ENCODE data around the gene SOX6.
"Not testable (repeated sequence)": the region's sequence is repeated elsewhere in the genome, so short reads cannot be mapped to it uniquely, and the experiment has no call there.

The SOX6 gene

DNA sequence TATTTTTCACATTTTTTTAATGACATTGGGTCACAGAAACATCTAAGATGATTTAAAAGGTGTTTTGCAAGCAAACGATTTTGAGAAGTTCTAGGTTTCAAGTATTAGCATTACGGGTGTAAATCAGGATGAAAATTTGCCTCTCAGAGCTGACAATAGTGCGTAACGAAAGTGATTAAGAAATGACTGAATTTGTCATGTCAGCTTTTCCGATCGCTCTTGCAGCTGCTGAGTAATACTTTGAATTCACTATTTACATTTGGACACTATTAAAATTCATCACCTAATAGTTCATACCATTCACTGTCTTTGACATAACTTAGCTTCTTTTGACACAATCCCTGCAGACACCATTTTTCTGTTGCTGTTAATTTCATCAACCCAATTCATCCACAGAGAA, 205.2 kb downstream of the SOX6 start:
- no peak for DNase-seq (ENCODE audit: low read depth in 2 of 2)

DNA sequence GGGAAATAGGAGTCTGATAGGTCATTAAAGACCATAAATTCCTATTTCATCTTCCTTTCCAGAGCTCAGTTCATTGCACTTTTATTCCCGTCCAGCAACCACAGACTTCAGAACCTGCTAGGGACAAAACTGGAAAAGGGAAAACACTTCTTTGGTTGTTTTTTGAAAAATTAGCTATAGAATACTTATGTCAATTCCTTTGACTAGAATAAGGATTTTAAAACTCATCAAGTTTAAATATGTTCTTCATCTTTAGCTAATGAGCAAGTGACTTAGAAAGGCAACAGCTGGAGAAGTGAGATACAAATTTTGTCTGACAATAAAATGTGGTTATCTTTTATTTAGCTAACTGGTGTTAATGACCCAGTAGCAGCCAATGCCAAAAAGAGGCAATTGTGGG, 206.9 kb downstream of the SOX6 start:
- DNase-seq (ENCODE audit: low read depth in 2 of 2): no peak

DNA sequence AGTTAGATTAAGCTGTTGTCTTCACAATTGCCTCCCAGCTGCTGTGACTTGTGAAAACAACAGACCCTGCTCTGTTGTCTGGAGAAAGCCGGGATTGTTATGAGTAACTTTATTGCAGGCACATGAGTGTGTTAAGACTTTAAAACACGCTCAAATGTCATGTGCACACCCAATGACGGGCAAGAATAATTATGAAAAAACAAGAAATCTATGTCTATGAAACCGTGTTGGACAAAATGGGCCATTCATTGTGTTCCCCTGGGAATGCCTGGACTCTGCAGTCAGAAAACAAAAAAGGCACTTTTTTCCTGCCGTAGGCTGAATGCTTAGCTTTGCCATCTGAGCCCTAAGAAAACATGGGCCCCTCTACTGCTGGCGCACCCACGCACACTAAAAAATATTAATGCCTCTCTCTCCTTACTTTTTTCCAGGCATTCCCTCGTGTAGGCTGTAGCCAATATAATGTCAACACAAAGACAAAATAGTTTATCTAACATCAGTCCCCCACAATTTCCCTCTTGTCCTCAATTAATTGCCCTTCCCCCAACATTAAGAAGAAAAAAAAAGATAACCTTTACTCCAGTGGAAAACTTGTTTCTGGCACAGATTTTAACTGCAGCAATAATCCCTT, 207.9 kb downstream of the SOX6 start:
- no peak for DNase-seq (ENCODE audit: low read depth in 2 of 2)

DNA sequence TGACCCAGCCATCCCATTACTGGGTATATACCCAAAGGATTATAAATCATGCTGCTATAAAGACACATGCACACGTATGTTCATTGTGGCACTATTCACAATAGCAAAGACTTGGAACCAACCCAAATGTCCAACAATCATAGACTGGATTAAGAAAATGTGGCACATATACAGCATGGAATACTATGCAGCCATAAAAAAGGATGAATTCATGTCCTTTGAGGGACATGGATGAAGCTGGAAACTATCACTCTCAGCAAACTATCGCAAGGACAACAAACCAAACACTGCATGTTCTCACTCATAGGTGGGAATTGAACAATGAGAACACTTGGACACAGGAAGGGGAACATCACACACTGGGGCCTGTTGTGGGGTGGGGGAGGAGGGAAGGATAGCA, 209.4 kb downstream of the SOX6 start:
- not testable (repeated sequence) for DNase-seq (ENCODE audit: low read depth in 2 of 2)

DNA sequence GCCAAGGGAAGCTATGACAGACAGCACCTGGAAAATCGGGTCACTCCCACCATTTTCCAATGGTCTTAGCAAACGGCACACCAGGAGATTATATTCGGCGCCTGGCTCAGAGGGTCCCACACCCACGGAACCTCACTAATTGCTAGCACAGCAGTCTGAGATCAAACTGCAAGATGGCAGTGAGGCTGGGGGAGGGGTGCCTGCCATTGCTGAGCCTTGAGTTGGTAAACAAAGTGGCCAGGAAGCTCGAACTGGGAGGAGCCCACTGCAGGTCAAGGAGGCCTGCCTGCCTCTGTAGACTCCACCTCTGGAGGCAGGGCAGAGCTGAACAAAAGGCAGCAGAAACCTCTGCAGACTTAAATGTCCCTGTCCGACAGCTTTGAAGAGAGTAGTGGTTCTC, 214.7 kb downstream of the SOX6 start:
- DNase-seq (ENCODE audit: low read depth in 2 of 2): not testable (repeated sequence)

DNA sequence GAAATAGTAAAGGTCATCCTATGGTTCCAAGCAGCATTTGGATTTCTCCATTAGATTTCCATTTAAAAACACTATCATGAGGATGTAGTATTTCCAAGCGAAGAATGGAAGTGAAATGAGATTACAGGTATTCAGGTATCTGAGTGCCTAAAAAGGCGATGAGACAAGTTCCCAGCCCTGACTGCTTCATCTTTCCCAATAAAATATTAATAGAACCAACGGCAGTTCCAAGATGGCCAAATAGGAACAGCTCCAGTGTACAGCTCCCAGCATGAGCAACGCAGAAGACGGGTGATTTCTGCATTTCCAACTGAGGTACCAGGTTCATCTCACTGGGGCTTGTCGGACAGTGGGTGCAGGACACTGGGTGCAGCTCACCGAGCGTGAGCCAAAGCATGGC, 215.2 kb downstream of the SOX6 start:
- not testable (repeated sequence) for DNase-seq (ENCODE audit: low read depth in 2 of 2)

DNA sequence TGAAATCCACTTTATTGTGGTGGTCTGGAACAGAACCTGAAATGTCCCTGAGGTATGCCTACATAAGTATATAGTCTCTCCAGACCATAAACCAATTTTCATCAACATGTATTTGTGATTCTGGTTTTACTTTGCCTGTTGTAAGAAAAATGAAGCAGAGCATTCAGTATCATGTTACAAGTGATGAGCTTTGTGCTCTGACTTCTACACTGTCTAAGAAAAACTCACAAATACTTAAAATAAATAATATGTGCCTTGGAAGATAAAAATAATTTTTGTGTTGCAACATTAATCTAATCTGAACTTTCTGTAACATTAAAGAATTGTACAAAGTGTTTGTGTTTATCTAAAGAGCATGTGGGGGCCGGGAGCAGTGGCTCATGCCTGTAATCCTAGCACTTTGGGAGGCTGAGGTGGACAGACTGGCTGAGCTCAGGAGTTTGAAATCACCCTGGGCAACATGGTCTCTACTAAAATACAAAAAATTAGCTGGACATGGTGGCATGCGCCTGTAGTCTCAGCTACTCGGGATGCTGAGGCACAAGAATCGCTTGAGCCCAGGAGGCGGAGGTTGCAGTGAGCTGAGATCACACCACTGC, 219.5 kb downstream of the SOX6 start:
- no peak for DNase-seq (ENCODE audit: low read depth in 2 of 2)

DNA sequence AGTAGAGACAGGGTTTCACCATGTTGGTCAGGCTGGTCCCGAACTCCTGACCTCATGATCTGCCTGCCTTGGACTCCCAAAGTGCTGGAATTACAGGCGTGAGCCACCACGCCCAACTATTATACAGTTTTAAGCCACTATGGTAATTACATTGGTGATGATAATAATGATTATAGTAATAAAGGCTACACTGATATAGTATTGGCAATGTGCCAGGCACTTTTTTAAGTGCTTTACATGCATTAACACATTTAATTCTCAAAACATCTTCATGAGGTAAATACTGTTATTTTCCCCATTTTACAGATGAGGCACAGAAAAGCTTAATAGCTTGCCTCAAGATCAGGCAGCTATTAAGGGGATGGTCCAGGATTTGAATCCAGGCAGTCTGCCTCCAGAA, 222.5 kb downstream of the SOX6 start:
- DNase-seq (ENCODE audit: low read depth in 2 of 2): no peak

DNA sequence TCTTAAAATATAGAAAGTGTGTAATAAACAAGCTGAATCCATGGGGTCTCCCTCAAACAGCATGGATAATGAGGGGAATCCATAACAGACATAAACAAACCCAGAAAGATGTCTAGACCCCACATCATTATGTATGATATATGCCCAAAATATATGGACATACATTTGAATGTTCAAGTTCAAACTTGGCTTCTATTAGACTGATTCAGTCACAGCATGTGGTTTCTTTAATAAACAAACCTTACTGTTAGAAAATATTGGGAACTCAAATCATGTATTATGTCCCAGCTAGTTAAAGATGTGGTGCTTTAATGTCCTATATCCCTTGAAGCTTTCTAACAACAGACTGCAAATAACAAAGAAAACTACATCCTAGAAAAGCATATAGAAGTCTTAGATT, 228.6 kb downstream of the SOX6 start:
- DNase-seq (ENCODE audit: low read depth in 2 of 2): no peak

DNA sequence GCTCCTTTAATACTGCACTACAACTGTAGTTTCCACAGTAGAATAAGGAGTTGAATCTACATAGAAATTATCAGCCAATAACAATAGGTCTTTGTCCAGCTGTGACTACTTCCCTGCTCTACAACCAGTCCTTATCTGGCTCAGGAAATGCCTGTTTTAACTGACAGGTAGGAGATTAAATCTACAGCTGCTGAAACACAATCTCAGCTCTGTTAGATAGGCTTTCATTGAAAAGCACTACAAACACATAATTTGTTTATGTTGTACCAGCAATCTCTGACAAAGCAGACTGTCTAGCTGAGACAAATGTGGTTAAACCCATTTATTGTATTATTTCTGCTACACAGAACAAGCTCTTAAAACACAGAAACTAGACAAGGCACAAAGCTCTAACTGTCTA, 230.0 kb downstream of the SOX6 start:
- no peak for DNase-seq (ENCODE audit: low read depth in 2 of 2)

DNA sequence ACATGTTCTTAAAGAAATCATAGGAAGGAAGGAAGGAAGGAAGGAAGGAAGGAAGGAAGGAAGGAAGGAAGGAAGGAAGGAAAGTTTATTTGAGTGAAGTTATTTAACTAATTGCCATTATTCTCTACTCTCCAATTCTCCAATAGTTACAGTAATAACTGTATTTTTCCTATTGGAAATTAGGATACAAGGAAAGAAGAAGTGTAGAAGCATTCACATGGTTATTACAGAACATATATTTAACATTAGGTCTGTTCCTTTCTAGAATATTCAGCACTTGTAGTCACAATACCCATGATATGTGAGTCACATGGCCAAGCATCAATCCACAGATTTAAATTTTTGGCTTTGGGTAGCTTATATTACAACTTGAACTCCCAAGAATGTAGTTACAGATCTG, 230.6 kb downstream of the SOX6 start:
- no peak for DNase-seq (ENCODE audit: low read depth in 2 of 2)

DNA sequence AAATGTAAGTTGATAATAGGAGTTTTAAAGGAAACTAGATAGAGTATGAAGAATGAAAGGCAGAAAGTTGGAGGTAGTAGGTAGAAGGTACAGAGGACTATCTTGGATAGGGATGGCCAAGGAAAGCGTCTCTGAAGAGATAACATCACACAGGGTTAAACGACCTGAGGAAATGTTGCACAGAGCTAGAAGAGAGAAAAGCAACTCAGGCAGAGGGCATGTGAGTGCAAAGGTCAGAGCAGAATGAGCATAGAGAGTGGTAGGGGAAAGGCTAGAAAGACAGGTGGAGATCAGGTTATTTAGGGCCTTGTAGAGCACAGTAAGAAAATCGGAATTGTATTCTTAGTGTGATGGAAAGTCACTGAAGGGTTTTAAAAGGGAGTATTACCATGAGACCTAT, 232.0 kb downstream of the SOX6 start:
- no peak for DNase-seq (ENCODE audit: low read depth in 2 of 2)

DNA sequence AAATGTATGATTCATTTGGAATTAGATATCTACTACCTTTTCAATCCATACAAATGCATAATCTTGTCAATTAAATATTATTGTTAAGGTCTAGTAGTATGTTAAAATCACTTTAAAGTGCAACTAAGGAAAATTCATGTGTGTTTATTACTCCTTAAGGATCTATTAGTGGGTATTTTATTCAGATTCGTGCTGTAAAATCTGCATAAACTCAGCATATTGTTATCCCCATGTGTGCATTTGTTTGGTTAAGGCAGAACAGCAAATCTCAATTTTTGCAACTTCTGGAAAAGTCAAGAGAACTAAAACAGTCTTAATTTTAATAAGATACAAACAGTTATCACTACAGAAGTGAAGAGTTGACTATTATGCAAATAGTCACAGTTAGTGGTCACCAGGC, 234.5 kb downstream of the SOX6 start:
- DNase-seq (ENCODE audit: low read depth in 2 of 2): no peak

DNA sequence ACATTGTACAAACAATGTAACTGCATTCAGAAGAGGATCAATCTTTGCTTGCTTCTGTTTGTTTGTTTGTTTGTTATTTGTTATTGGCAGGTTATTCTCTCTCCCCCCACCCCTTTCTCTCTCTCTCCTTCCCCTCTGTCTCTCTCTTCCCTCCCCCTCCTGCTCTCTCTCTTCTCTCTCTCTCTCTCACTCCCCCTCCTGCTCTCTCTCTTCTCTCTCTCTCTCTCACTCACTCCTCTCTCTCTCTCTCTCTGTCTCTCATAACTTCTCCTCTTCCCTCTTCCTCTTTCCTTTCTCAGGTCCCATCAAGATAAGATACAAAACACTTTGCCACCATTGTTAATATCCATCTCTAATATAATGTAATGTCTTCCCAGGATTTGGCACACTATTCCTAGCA, 236.3 kb downstream of the SOX6 start:
- DNase-seq (ENCODE audit: low read depth in 2 of 2): no peak

DNA sequence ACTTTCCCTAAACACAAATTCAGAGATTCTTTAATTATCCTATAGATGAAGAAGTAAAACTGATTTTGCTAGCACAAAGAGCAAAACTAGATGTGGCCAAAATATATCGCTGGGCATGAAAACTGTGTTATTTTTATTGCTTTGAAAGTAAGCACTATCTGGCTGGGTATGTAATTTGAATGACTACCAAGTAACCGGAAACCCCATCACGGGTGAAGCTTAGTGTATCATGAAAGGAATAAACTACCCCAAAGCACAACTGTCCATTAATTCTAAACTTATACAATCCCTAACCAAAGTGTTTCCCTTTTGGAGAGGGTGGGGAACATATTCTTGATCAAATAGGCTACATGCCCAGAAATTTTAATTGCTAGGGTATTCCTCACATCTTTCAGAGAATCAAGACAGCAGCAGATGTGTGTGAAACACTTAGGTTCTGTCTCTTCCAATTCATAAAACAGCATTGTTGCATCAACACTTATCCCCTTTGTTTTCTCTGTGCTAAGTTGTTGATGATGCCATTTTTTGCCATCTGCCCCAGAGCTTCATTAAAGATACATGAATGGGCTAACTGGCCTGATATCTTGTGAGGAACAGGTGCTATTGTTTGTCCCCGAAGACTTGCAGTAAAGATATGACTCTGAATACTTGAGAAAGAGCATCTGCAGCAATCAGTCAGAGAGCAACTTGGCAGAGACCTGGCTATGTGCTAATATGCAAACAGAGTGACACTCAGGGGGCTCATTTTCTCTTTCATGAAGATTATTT, 238.2 kb downstream of the SOX6 start:
- DNase-seq (ENCODE audit: low read depth in 2 of 2): no peak

DNA sequence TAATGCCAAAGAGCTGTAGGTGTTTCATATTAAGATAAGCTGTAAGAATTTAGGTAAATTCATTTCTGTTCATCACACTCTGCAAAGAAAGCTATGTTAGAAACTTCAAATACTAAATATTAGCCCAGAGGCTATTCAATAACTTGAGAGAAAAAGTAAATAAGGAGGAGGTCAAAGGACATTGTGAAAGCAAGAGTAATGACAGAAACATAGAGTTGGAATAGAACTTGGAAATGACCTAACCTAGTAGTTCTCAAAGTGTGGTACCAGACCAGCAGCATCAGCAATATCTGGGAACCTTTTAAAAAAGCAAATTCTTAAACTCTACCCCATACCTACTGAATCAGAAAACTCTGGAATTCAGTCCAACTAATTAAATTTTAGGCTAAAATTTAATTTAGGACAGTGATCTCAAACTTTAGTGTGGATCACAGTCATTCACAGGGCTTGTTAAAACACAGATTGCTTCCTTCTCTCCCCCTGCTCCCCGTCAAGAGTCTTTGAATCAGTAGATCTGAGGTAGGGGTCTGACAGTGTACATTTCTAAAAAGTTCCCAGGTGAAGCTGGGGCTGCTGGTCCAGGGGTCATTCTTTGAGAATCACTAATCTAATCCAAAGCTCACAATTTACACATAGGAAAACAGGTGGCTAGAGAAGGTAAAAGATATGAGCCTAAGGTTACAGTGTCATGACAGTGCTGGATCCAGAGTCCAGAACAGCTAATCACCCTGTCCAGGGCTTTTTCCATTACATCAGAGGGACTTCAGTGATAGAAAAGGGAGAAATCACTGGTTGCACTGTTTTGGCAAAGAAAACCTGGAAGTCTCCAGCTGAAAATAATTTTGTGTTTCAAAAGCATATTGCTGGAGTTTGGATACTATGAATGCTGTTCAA, 241.1 kb downstream of the SOX6 start:
- no peak for DNase-seq (ENCODE audit: low read depth in 2 of 2)

DNA sequence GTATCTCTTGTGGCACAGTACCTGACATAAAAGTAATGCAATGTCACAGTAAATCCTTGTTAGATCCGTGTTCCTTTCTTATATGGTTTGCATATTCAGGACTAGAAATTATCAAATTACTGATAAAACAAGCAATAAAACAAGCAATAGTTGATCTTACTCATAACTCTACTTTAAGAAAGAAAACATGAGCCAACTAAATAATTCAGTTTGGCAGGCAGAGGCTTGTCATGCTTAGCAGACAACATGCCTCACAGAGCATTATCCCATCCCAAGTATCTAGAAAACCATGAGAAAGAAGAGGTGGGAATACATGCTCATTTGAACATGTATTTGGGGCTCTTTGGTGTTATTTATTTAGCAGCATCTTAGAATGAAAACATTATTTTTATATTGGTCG, 241.9 kb downstream of the SOX6 start:
- no peak for DNase-seq (ENCODE audit: low read depth in 2 of 2)

DNA sequence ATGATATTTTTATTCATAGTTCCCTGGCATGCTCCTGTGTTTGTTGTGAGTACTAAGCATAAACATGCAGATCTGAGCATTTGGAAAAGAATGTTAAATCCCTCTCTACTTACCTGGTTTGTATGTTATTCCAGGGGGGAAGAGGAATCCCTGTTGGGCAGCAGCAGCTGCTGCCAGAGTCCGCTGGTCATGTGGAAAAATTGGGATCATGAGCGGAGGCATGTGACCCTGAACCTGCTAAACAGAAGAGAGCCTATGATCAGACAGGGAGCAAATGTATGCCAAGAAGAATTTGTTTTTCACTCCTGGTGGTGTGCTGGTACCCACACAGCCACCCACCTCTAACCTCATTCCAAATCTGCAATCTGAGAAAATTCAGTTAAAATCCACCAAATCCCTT, 244.7 kb downstream of the SOX6 start:
- no peak for DNase-seq (ENCODE audit: low read depth in 2 of 2)

DNA sequence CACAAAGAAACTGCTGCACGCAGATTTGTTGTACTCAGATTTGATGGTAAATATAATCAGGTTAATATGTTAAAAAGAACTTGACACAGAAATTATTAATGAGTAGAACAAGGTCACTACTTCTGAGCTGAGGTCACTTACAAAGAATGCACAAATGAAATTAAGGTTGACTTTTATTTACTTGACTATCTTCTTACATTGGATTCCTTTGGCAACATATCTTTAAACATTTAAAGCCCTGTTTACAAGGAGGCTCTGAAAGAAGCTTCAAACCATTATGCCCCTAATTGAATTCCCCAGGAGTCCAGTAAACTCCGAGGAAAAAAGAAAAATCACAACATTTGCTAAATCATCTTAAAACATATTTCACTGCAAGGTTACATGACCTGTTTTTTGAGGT, 245.5 kb downstream of the SOX6 start:
- DNase-seq (ENCODE audit: low read depth in 2 of 2): no peak

DNA sequence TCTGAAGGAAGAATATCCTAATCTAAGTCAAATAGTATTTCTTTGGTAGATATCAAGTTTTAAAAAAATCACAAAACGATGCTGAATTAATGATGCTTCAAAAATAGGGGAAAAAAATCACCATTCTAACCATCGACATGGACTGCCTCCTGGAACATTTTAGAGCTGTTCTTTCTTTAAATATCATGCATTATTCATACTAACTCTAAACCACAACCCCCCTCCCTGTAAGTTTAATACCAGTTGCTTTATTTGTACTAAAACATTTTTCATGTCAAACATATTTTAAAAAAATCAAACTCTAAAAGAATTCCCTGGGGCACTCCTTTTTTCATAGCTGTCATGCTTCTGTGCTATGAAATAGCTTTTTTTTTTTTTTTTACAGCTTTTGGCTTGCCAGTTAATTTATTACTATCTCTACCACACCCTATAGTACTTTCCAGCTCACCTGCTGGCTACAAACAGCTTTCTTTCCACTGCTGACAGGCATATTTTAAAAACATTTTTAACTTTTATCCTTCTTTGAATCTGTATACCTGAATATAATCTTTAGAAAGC, 256.9 kb downstream of the SOX6 start:
- DNase-seq (ENCODE audit: low read depth in 2 of 2): no peak

DNA sequence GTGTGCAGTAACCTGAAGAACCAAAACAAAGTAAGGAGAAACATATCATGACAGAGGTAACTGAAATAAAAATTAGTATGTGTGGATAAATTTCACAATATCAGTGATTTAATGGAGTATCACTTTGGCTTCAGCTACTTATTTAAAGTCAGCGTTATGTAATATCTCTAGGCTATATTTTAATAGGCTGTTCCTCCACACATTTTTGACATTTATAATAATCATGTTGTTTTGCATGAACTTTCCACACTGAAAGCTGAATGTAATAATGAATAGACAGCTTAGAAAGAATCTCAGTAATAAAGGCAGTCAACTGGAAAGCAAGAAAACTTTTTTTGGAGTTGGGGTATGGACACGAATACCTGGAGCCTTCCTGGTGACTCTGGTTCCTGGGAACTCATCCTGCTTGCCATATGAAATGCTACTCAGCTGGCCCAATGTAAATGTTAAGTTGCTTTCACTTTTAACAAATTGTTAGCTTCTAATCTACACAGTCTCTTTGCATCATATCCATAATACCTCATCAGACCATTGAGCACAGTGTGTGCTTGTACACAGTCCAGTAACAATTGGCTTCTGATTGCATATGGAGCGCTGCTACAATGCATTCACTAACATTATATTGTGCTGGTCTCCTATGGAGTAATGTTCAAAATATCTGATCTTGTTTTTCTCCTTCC, 257.7 kb downstream of the SOX6 start:
- DNase-seq (ENCODE audit: low read depth in 2 of 2): no peak
